HG03108 (cell line): ENCODE data around the gene IGF2BP2.
"Not testable (repeated sequence)": the region's sequence is repeated elsewhere in the genome, so short reads cannot be mapped to it uniquely, and the experiment has no call there.

ENCODE experiments used
- ATAC-seq: cut with Tn5 transposase; IDR thresholded peaks from one replicate; pipeline ENCODE4 v1.9.1; 2021; ENCODE audit warnings: moderate library complexity; ENCODE audit not compliant: unreplicated experiment

Gene IGF2BP2

DNA sequence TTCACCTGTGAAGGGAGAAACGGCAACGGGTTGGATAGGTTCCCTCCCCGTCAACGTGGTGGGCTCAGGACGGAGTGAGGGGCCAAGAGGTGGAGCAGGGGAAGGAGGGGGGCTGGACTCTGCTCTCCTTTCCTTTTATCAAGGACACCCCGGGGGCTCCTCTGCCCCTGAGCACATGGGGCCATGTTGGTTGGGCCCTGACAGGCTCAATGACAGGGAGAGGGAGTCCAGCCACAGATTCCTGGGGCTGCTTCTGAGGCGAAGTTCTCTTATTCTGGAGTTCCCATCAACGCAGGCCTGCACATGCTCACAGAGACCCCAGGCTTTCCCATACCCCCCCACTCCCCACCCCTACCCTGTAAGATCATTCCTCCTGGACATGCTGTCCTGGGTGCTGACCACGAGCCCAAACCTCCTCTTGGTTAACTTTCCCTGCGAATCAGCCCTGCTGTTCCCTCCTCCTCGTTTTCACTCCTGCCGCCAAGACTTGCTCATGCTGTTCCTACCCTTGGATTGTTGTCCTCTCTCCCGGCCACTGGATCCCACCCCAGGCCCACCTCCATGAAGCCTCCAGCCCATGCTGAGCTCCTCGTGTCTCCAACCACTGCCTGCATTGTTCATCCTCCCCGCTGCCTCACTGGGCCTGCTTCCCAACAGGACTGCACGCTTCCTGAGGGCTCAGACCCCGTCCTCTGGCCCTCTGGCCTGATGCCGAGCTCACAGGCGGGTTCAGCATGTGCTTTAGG lies 177.5 kb downstream of the IGF2BP2 start:
- ATAC-seq: no peak

DNA sequence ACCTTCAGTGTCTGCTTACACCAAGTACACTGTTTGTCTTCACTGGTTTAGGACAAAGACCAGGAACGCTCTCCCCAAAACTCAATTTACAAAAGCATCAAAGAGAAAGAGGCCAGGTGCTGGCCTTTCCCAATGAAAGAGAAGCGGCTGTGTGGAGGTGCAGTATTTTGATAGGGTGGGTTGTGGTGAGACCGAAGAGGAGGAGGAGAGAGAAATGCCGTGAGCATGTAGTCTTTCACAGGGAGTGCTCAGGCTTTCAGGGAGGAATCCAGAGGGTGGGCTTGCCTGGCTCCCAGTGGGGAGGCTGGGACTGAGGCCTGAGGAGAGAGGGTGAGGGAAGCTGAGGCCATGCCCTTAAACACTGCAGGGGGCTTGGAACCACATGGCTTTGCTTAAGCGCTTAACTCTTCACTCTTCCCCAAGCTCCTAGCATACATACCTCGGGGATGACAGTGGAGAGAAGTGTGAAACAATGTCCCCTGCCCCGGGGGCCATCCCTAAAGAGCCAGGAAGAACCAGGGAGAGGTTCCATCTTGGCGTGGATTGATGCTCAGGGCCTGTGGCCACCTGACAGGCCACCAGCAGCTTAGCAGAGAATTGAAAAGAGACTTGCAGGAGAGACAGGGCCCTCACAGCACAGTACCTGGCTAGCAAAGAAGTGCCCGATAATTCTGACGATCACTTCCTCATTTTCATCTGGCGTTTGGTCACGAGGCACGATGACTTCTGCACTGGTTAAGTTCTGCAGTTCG lies 178.3 kb downstream of the IGF2BP2 start:
- ATAC-seq: no peak

DNA sequence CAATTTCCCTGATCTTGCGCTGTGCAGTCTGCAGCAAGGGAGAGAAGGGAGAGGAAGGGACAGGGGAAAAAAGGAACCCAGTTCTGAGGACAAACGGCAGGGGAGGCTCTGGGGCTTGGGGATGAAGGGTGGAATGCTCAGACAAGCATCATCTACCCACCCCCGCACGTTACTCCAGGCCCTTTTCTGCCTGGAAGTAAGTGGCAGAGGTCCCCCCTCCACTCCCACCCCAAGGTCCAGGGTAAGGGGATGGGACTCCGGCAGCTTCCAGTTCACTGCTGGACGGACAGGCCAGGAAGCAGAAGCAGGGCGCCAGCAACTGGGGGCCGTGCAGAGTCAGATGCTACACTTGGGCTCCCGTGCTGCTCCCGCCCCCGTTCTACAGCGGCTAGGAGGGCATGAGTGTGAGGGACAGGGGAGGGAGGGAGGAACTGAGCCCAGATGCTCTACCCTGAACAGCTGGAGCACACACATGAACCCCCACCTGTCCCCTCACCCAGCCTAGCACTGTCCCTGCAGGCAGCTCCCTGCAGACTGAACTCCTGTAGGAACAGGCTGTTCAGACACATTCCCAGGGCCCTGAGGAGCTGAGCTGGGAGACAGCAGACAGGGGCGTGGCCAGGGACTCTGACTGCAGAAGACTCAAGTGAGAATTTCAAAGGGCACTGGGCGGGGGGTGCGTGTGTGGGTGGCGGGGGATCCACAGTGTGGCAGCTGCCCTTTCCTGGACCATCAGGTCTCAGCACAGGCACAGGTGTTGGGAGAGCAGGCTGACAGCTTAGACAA lies 179.1 kb downstream of the IGF2BP2 start:
- no peak for ATAC-seq

DNA sequence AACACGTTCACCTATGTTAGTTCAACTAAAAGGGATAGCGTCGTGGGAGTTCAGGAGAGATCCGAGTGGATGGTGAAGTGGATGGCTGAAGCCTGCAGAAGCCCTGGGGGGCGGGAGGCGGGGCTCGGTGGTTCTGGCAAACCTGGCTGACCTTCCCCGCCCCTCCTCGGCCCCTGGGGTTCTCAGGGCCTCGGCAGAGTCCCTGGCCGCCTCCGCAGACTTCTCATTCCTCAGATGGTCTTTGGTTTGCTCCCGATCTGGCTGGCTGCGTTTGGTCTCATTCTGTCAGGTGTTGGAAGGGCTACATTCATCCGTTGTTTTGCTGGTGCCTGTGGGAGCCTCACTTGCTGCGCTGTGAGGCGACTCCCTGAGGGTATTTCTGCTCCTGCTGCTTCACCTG lies 179.7 kb downstream of the IGF2BP2 start:
- ATAC-seq: not testable (repeated sequence)

DNA sequence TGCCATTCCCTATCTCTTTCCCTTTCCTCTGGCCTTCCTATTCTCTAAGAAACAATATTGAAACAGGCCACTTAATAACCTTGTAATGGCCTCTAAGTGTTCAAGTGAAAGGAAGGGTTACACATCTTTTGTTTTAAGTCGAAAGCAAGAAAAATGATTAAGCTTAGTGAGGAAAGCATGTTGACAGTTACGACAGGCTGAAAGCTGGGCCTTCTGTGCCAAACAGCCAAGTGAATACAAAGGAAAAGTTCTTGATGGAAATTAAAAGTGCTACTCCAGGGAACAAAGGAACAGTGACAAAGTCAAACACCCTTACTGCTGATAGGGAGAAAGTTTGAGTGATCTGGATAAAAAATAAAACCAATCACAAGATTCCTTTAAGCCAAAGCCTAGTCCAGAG lies 184.5 kb downstream of the IGF2BP2 start:
- ATAC-seq: no peak

DNA sequence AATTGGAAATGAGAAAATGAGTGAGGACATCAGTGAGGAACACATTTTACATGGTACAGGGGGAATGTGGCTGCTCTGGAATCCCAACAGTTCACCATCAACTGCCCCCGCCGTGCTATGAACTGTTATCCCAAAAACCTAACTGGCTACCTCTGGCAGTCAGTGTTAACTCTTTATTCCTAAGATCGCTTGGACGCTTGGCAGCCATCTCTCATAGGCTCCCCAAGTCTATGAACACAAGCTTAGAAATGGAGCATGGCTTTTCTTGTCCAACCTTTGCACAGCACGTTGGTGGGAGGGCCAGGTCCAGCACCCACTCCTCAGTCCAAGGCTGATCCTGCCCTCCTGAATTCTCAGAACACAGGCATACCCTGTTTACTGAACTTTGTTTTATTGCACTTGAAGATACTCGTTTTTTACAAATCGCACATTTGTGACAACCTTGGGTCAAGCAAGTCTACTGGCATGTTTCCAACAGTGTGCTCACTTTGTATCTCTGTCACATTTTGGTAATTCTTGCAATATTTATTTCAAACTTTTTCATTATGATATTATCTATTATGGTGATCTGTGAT lies 185.1 kb downstream of the IGF2BP2 start:
- ATAC-seq: no peak

DNA sequence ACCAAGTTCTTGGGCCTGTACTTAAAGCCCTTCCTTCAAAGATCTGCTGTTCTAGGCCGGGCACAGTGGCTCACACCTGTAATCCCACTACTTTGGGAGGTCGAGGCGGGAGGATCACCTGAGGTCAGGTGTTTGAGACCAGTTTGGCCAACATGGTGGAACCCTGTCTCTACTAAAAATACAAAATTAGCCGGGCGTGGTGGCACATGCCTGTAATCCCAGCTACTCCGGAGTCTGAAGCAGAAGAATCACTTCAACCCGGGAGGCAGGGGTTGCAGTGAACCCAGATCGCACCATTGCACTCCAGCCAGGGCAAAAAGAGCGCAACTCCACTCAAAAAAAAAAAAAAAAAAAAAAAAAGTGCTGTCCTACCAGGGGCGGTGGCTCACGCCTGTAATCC lies 186.2 kb downstream of the IGF2BP2 start:
- ATAC-seq: not testable (repeated sequence)

DNA sequence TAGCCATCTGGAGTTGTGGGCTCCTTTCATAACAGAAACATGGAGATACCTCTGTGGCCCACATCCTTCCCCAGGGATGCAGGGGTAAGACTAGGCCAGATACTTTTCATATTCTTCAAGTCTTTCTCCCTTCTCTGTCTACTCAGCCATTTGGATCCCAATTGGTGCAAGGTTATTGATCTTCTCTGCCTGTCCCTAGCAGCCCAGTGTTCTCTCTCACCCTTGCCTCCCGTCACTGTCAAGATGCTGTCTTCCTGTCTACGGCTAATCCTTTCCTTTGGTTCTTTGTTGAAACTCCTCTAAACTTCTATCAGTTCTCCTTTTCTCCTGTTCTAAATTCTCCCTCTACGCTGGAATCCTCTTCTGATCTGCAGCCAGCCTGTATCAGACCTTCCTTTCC lies 187.5 kb downstream of the IGF2BP2 start:
- ATAC-seq: no peak

DNA sequence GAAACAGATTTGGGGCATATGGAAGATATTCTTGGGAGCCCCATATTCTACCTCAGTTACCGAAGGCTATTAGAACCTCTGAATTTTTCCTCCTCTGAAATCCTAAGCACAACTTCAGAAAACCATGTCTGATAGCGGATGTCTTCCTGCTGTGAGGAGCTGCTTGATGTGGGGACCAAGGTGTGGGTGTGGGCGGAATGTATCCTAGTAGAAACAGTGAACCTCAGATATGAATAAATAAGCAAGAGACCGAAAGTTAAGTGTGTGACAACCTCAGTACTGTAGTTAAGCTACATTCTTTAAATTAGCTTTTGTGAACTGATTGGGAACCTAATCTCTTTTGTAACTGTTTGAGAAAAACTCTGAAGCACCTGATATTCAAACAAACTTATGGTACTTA lies 191.8 kb downstream of the IGF2BP2 start:
- no peak for ATAC-seq

DNA sequence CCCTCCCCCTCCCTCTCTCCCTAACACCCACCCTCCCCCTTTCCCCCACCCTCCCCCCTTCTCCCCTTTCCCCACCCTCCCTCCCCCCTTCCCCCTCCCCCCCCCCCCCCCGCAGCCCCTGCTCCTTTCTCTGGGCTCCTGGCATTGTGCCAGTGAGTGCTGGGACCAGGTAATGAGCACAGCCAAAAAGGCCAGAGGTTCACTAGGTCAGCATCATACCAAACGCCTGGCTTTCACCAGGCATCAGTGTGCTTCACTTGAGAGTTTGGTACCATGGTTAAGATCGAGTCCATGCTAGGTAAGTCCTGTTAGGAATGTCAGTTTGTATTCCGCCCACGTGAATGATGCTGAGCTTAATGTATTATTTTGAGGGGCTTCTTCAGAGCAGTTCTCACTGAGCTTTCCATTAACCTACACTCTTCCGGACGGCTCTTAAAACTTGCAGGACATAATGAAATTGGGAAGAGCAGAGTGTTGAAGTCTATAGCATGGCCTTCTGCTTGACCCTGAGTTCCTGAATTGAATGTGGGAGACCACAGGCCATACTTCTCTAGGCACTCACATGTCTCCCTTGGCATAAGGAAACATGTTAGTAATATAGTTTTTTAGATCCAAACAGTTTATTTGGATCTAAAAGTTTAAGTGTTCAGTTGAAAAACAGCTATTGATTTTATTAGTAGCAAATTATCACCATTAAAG lies 193.2 kb downstream of the IGF2BP2 start:
- ATAC-seq: no peak

DNA sequence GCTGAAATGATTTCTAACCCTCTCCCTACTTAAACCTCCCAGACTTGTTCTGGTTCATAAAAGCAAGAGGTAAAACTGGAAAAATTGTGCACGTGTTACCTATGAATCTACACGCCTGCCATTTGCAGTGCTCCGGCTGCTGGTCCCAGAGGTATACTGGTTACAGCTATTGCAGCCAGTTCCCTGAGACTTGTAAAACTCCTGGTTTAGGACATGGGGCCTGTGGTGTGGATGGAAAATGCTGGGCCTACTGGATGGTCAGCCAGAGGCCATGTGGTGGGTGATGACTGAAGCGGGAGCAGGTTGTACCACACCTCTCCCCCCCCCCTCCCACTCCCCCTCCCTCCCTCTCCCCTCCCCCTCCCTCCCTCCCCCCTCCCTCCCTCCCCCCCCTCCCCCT lies 193.7 kb downstream of the IGF2BP2 start:
- ATAC-seq: no peak

DNA sequence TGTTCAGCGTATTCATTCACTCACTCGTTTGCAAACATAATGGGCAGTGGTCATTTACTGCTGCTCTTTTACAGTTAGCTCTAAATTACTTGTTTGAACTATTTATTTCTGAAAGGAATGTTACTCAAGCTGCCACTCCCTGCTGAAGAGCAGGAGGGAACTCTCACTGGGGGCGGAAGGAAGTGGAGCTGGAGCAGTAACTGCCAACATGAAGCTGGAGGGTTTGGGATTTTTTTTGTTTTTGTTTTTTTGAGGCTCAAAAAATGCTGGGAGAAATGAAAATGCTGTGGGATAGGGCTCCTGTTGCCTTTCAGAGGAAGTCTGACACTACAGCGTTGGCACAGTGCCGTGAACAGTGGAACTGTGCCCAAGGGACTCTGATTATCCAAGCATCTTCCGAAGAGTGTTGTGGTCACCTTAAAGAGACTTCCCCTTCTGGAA lies 194.6 kb downstream of the IGF2BP2 start:
- ATAC-seq: no peak

DNA sequence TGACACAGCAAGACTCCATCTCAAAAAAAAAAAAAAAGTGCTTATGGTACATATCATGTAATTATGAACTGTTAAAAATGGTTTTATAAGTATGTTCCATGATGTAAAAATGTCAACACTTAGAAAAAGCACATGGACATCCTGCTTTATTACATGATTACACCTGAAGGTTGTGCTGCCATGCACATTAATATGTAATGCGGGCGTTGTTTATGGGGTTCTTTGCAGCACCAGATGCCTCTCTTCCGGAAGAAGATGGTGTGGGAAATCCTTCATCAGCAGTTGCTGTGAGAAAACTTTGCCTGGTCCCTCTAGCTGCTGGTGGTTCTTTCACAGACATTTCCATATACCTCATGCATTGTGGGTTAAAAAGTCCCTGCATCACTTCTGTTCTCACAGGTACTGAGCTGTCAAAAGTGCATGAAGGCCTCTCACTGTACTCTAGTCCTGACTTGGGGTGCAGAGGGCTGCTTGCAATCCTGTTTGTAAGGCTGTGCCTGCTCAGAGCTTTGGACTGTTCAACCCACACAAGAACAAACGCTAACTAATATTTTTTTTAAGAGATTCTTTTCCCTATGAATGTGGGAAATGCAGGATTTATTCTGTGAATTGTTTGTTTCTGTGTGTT lies 195.2 kb downstream of the IGF2BP2 start:
- ATAC-seq: no peak

DNA sequence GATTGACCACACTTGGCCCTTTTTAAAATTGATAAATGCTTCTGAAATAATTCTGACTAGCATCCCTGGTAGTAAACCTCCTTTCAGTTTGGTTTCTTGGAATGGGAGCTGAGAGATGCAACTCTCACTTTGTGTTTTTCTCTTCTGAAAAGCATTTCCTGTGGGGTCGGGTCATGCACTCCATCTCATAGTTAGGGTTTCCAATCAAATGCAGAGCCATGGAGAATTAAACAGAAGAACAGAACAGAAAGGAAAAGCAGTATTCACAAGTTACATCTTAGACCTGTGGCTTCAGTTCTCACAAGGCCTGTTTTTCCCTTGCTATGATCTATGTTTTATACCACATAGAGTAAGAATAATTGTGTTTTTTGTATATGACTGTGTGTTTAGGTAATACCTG lies 199.1 kb downstream of the IGF2BP2 start:
- ATAC-seq: no peak

DNA sequence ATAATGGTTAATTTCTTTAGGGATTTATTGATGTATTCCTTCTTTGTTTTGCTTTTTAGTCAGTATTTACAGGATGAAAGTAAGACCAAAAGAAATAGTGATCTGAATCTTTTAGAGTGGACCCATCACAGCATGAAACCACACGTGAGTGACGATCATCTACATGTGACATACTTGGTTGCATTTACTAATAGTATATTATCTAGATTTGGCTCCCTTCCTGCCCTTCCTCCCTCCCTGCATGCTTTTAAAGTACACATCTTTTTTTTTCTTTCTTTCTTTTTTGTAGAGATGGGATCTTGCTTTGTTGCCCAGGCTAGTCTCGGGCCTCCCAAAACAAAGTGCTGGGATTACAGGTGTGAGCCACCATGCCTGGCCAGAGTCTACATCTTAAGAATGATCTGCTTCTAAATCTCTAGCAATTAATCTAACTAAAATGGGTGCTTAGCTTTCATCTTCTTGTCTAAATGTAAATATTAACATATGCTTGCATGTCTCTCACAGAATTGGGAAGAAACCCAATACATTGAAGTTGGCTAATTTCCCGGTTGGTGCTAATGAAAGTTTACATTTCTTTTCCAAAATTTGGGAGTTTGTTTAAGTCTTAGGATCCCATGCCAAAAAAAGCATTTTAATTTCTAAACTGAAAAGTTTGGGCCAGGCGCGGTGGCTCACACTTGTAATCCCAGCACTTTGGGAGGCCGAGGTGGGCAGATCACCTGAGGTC lies 200.7 kb downstream of the IGF2BP2 start:
- ATAC-seq: no peak

DNA sequence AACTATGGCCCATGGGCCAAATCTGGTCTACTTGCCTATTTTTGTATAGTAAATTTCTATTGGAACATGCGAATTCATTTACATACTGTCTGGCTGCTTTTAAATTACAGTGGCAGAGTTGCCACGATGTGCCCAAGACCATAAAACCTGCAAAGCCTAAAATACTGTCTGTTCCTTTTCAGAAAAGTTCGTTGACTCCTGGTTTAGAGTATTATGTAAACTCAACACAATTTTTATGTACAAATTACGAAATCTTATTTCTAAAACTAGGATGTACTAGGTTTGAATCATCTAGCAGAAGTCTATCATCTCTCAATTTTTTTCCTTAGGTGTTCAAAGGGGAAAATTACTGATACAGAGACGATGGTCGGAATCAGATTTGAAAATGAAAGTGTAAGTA lies 211.8 kb downstream of the IGF2BP2 start:
- ATAC-seq: no peak

DNA sequence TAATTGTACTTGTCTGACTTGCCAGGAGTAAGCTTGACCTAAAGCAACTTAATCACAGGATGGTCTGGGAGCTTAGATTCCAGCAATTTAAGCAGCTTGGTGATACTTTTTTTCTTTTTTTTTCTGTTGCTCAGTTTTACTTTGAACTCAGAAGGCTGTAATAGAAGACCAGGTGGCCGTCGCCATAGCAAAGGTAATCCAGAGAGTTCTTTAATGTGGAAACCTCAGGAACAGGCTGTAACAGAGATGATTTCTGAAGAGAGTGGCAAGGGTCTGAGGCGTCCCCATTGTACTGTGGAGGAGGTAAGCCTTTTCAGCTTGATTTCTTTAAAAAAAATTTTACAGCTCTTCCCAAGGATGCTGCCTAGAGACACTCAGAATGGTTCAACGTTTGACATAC lies 218.6 kb downstream of the IGF2BP2 start:
- no peak for ATAC-seq

DNA sequence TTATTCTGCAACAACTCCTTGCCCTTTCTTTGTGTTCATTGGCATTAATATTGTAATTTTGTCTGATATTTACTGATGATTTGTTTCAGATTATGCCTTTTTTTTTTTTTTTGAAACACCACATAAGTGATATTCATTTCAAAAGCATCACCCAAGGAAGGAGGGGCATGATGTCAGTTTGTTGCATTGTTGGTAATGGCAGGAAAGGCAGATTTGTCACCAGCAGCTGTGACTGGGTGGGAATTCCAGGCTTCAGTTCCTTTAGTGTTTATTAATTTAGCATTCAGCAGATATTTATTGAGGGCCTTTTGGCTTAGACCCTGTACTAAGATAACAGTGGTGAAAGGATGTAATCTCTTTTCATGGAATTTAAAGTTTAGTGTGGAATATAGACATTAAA lies 219.3 kb downstream of the IGF2BP2 start:
- no peak for ATAC-seq

DNA sequence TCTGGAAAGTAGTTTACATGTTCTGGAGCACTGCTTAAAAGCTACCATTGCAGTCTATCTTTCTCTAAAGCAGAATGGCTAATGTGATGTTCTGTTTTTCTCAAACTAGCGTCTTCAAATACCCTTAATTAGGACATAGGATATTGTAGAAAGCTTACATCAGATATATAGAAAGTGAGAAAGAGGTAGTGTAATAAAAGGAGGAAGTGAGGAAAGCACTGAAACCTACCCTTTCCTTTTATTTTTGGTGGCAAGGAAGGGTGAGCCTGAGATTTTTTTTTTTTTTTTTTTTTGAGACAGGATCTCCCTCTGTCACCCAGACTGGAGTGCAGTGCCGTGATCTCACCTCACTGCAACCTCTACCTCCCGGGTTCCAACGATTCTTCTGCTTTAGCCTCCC lies 229.3 kb downstream of the IGF2BP2 start:
- no peak for ATAC-seq

DNA sequence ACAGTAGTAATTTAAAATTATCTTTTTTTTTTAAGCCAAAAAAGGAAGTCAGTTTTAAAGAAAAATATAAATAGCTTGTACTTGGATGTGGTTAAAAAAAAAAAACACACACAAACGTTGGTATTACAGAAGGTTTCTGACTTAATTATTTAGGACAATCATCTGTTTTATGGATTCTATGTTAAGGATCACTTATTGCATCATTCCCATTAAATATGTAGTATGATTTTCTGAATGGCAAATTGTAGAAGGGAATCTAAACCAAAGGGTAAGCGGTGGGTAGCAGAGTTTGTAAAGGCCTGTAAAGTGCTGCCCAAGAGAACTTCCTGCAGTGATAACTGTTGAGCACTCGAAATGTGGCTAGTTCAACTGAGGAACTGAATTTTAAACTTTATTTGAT lies 230.8 kb downstream of the IGF2BP2 start:
- ATAC-seq: no peak
